Suppressor macrophage treated with lipopolysaccharide for 4 hours (primary cell): ENCODE measurements around the gene ARPC2.

Experiments used
- DNase-seq: peaks from one replicate; pipeline ENCODE4 v3.0.0-alpha.2; 2020

ARPC2 gene

GRCh38 chr2:218256612-218257350 is 39.8 kb downstream of the ARPC2 start:
- no peak for DNase-seq

DNA sequence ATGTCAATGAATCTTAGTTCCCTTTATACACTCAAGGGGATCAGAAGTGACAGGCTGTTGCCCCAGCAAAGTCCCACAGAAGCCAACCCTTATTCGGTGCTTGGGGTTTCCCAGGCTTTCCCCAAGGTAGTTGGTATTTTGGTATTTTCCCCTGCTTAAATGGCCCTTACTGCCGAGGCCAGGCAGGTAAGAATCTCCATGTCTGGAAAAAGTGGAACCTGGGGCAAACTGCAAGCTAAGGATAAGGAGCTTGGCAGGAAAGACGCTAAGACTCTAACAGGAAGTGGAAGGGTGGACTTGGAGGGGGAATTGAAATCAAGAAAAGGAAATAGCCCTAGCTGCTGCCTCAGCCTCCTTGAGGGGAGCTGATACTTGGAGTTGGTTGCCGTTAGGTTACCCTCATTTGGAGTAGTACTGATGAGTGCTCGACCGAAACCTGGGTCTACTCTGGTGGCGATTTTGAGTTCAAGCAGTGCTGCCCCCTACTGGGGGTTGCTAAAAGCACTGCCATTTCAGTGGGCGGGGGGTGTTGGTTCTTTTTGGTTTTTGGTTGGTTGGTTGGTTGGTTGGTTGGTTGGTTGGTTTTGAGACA is 40.5 kb downstream of the ARPC2 start:
- DNase-seq: peak; percentile 89

DNA sequence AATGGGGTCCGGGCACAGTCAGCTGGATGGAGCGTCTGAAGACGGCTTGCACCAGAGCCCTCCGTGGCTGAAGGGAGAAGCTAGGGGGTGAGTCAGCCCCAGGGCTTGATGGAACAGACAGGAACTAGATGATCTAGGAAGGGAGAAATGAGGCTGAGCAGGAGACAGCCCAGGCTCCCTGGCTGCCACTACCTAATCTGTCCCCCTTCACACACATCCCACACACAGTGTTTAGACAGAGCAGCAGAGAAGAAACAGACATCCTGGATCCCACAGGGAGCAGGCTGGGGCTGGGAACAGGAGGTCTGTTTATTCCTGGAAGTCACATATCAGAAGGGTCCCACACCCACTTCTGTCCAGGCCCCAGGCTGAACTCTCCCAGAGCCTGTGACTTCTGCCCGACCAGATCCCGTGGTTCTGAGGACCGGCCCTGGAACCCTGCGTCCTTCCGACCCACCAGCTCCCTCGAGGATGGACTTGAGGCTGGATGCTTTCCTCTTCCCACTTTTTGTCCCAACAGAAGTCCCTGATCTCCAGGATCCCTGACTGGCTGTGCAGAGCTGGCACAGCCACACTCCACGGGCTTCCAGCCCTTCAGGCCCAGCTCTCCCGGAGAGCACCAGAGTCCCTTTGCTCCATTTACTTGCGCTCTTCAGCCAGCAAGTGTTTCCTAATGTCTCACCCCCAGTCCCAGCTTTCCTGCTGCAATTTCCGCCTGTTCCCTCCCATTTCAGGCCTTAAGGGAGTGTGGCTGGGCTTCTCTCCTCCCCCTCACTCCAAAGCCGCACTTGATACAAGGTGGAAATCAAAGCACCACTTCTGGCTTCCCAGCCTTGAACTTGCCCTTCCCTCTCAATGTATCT is 42.3 kb downstream of the ARPC2 start:
- peak; percentile 77 for DNase-seq

GRCh38 chr2:218260166-218260565 is 43.2 kb downstream of the ARPC2 start:
- DNase-seq: no peak

- no peak for DNase-seq
Observed at GRCh38 chr2:218260742-218261422, 43.9 kb downstream of the ARPC2 start, which contains the start of gene GPBAR1. TSS of gene GPBAR1 (plus strand) at chr2:218261015. CDS start at chr2:218262725, 1,710 bp downstream.

DNA sequence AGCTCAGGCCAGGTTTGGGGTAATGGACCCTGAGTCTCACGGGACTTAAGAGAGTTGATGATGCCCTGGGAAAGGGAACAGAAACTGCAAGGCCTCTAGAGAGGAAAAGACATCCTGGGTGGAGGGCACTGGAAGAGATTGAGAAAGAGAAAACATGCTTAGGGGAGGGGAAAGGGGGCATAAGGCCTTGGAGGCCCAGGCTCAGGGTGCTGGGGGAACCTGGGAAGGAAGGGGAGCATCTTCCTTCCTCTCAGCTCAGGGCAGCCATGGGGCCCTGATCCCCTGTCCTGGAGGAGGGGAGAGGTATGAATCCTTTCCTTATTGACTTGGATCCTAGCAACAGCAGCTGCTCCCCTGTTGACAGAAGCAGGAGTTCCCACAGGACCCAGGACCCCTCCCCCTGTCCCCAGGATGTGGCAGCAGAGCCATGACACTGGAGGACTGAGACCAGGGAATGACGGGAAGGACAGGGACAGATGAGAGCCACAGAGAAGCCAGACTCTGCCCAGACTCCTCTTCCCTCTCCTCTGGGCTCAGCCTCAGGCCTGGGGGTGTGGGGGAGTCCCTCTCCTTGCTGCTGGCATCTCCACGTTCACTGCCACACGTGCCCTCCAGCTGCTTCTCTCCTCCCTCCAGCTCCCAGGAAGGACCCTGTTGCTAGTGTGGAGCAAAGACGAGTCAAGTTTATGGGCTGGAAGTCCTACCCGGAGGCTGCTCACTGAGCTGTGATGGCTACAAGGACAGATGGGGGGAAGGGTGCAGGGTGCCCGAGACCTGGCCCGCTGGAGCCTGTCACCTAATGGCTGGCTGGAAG is 44.6 kb downstream of the ARPC2 start:
- DNase-seq: peak; percentile 67

GRCh38 chr2:218262237-218262600 is 45.2 kb downstream of the ARPC2 start:
- DNase-seq: no peak

GRCh38 chr2:218262631-218263586 is 45.9 kb downstream of the ARPC2 start:
- no peak for DNase-seq

DNA sequence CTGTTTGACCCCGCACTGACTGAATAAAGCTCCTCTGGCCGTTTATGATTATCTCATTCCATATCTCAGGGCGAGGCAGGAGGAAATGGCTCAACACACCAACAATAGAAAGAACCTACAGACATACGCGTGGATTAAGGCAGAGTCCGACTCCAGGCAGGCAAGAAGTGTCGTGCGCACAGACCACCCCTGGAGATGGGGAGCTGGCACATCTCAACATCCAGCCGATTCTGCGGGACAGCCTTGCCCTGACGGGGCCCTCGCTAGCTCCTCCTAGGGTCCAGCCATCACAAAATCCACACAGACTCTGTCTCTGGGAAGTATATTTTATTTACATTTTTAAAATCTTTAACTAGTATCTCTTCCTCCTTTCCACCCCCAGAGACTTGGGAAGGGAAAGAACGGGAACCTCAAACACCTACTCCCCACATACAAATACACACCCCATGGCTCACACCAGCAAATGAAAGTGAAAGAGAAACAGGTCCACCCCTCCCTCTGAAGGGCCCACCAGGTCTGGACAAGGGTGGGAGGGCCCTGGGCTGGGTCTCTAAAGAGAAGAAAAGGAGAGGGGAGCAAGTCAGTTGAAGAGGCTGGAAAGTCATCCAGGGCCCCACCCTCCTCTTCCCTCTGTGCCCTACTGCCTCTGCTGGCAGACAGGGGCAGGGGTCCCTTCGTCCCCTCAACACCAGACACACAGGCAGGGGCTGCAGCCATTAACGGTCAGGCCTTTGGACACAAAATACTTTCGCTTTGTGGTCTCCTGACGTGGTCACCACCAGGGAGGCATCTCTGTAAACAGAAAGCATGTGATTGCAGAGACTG is 47.0 kb downstream of the ARPC2 start:
- peak; percentile 77 for DNase-seq

DNA sequence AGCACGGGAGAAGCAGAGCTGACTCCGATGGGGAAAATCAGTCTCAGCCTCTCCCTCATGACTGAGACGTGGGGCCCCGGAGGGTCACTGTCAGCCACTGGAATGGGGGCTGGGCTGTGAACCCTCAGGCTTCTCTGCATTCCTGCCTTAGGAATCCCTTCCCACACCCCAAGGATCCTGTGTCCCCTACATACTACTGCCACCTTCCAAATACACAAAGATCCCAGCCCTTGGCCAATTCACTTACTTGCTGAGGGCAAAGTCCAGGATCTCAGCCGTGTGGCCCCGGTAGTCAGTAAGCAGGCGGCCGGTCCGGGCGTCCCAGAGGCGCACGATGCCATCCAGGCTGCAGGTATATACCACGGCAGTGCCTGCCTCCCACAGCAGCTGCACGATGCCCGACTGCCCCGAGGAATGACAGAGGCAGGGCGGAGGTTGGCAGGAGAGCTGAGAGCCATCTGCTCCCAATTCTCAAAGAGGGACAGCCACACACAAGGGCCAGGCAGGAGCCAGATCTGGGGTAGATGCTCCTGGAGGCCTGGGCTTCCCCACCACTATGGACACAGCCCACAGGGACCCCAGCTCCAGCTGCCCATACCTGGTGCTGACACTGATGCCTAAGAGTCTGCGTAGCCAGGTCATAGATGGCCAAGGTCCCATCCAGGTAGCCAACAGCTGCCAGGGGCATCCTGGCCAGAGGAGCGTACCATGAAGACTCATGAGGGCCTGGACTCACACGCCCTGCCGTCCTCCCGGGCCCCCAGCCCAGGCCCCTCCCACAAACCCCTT is 48.0 kb downstream of the ARPC2 start:
- no peak for DNase-seq

GRCh38 chr2:218265626-218266025 is 48.6 kb downstream of the ARPC2 start:
- DNase-seq: no peak

GRCh38 chr2:218266316-218266979 is 49.5 kb downstream of the ARPC2 start:
- DNase-seq: no peak

DNA sequence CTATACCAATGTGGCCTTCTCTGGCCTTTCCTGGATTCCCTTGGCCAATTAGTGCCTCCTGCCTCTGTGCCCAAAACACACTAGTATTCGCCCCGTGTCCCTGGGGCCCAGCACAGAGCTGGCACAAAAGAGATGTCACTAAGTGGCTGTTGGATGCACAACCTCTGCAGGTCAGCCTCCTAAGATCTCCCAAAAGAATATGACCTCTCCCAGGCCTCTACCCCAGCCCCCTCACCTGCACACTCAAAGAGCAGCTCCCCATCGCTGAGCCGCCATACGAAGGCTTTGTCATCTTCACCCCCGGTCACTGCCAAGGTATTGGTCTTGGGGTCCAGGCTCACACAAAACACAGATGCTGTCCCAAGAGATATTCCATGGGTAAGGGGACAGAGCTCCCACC is 50.3 kb downstream of the ARPC2 start:
- DNase-seq: no peak

DNA sequence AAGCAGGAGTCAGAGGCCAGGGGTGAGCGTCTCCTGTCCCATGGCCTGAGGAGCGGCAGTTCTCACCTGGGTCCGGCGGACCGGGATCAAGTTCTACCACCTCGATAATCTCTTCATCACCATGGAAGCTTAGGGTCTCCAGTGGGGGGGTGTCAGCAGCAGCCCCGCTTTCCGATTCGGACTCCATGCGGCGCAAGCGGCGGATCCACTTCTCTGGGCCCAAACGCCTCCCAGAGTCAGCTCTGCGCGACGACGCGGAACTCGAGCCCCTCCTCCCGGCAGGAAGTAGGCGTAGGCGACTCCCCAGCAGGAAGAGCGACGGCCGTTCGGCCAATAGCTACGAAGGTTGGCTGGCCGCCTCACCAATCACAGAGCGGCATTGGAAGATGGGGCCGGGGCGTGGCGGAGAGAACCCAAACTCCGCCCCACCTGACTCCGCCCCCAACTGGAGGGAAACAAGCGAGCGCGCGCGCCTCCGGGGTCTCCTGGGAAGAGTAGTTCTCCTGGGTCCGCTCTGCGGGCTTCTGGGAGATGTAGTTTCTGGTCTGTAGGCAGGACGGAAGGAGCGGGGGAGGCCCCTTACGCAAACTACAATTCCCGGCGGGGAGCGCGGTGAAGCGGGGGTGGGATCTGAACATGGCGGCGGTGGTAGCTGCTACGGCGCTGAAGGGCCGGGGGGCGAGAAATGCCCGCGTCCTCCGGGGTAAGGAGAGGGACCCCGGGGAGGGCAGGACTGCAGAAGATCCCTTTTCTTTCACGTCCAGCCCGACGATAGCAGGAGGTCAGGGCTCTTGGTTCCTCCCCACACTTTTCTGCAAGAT is 53.1 kb downstream of the ARPC2 start, which contains the start of the genes AAMP and PNKD:
AAMP (minus strand) TSS at position 238 of the 821 bp plus-strand sequence; CDS start at position 187, 51 bp downstream.
PNKD (plus strand) TSS at position 620 of the 821 bp plus-strand sequence; CDS start at position 637, 17 bp downstream.
- peak; percentile 100 for DNase-seq

GRCh38 chr2:218270721-218271486 is 53.9 kb downstream of the ARPC2 start:
- no peak for DNase-seq

DNA sequence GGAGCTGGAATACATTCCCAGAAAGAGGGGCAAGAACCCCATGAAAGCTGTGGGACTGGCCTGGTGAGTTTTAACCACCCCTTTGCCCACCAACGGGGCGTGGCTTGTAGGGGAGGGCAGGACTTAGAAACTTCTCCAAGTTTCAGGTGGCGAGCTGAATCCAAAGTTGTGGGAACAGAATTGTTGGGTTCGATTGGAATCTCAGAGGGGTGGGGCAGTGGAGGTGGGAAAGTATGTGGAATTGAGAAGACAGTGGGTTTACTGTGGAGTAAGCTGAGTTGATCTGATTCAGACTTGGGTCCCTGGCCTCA is 54.5 kb downstream of the ARPC2 start:
- no peak for DNase-seq
